OCI-LY3 (cell line): ENCODE results near the gene ALDH1A3.

Experiments used
- H2AFZ ChIP-seq: fragments of 200-600, 300-600 bp; shearing (Covaris generic); 2 replicates; pipeline ENCODE4 v1.6.0; 2014; ENCODE audit warnings: antibody characterized with exemption, low read depth, low read length
- H3K27ac ChIP-seq: fragments of 200-600, 300-600 bp; sonication (generic); 2 replicates; pipeline ENCODE4 v1.5.1; 2014; ENCODE audit warnings: mild to moderate bottlenecking, low read length, moderate library complexity, mixed read lengths
- H3K27me3 ChIP-seq: fragments of 200-600, 300-600 bp; sonication (generic); 2 replicates; pipeline ENCODE4 v1.6.1; 2014; ENCODE audit warnings: low read depth, low read length, mixed read lengths
- H3K36me3 ChIP-seq: fragments of 200-600, 300-600 bp; sonication (generic); replicated peaks from 2 replicates; pipeline ENCODE3; 2014; ENCODE audit warnings: low read depth, low read length, mixed read lengths
- H3K4me1 ChIP-seq: fragments of 300-600, 200-600 bp; sonication (generic); 2 replicates; pipeline ENCODE4 v1.6.1; 2014; ENCODE audit warnings: low read length, mixed read lengths
- H3K4me2 ChIP-seq: fragments of 200-600, 300-600 bp; sonication (generic); 2 replicates; pipeline ENCODE4 v1.6.1; 2014; ENCODE audit warnings: low read length, mixed read lengths
- H3K4me3 ChIP-seq: fragments of 300-600, 200-600 bp; sonication (generic); 2 replicates; pipeline ENCODE4 v1.5.1; 2014; ENCODE audit warnings: antibody characterized with exemption, mild to moderate bottlenecking, low read length, moderate library complexity
- H3K79me2 ChIP-seq: fragments of 300-600, 200-600 bp; shearing (Covaris generic); 2 replicates; pipeline ENCODE4 v1.6.1; 2014; ENCODE audit warnings: mild to moderate bottlenecking, low read length, mixed read lengths
- H3K9ac ChIP-seq: fragments of 300-600, 200-600 bp; shearing (Covaris generic); 2 replicates; pipeline ENCODE4 v1.6.0; 2014; ENCODE audit warnings: mild to moderate bottlenecking, low read length, moderate library complexity
- H3K9me3 ChIP-seq: fragments of 200-600, 300-600 bp; shearing (Covaris generic); 2 replicates; pipeline ENCODE4 v1.6.1; 2014; ENCODE audit warnings: low read length, mixed read lengths; ENCODE audit not compliant: insufficient read depth
- H4K20me1 ChIP-seq: fragments of 200-600, 300-600 bp; sonication (generic); 2 replicates; pipeline ENCODE4 v1.6.1; 2016; ENCODE audit warnings: low read length, mixed read lengths; ENCODE audit not compliant: insufficient read depth
- CTCF ChIP-seq: fragments of 200-600, 300-600 bp; sonication (generic); IDR thresholded peaks from 2 replicates; pipeline ENCODE4 v1.5.1; 2014; ENCODE audit warnings: antibody characterized with exemption, low read length, low read depth
- EZH2phosphoT487 ChIP-seq: fragments of 200-600 bp; shearing (Covaris generic); IDR thresholded peaks from 2 replicates; pipeline ENCODE4 v1.6.1; 2018; ENCODE audit warnings: antibody characterized with exemption, mixed run types, low read depth

Gene ALDH1A3

GRCh38 chr15:100909989-100910955 is 30.6 kb downstream of the ALDH1A3 start:
- Histone ChIP-seq H3K27ac (peak overlapping the region; percentile 18; the same call in 1 of the 2 replicates), H3K9ac (no peak overlapping the region)

GRCh38 chr15:100911086-100911485 is 31.5 kb downstream of the ALDH1A3 start:
- H3K4me3 ChIP-seq = peak overlapping the region; percentile 9; the same call in 1 of the 2 replicates
- no peaks in the 10 kb centered on the region for H3K79me2 ChIP-seq
- TF ChIP-seq EZH2phosphoT487 = no peak
- no peak for TF ChIP-seq CTCF
- 0 out of 2 replicates have a peak, but pooled peaks cover 3% of the 10 kb centered on the region for H3K9me3 ChIP-seq
- peaks cover 22% of the 10 kb centered on the region for H3K4me1 ChIP-seq
- peaks cover 6% of the 10 kb centered on the region for H3K36me3 ChIP-seq
- H3K27ac ChIP-seq = peak overlapping the region; percentile 18; the same call in 1 of the 2 replicates
- H3K4me2 ChIP-seq = peak overlapping the region; percentile 39
- H4K20me1 ChIP-seq = no peaks in the 10 kb centered on the region
- H3K9ac ChIP-seq = no peak overlapping the region
- no peak overlapping the region for H2AFZ ChIP-seq
- H3K27me3 ChIP-seq = 0 out of 2 replicates have a peak, but pooled peaks cover 7% of the 10 kb centered on the region

More at GRCh38 chr15:100909989-100910955, 30.6 kb downstream of the ALDH1A3 start:
- no peak overlapping the region for H3K4me3 ChIP-seq
- peak overlapping the region; percentile 39 for H3K4me2 ChIP-seq
- no peak overlapping the region for H2AFZ ChIP-seq
- no peaks in the 10 kb centered on the region for H3K79me2 ChIP-seq
- H3K27me3 ChIP-seq = 0 out of 2 replicates have a peak, but pooled peaks cover 7% of the 10 kb centered on the region
- H4K20me1 ChIP-seq = no peaks in the 10 kb centered on the region
- H3K4me1 ChIP-seq = peaks cover 22% of the 10 kb centered on the region
- peaks cover 6% of the 10 kb centered on the region for H3K36me3 ChIP-seq
- TF ChIP-seq CTCF (peak; percentile 58), EZH2phosphoT487 (no peak)
- H3K9me3 ChIP-seq = 0 out of 2 replicates have a peak, but pooled peaks cover 3% of the 10 kb centered on the region

GRCh38 chr15:100913961-100914360 is 34.3 kb downstream of the ALDH1A3 start:
- H3K9me3 ChIP-seq = 0 out of 2 replicates have a peak, but pooled peaks cover 3% of the 10 kb centered on the region
- H3K27ac ChIP-seq = no peak overlapping the region
- no peak overlapping the region for H3K4me3 ChIP-seq
- TF ChIP-seq CTCF = no peak
- no peak for TF ChIP-seq EZH2phosphoT487
- H3K36me3 ChIP-seq = peaks cover 6% of the 10 kb centered on the region
- no peak overlapping the region for H2AFZ ChIP-seq
- H3K27me3 ChIP-seq = no peaks in the 10 kb centered on the region
- no peak overlapping the region for H3K4me2 ChIP-seq
- no peaks in the 10 kb centered on the region for H4K20me1 ChIP-seq
- H3K4me1 ChIP-seq = peaks cover 26% of the 10 kb centered on the region
- H3K9ac ChIP-seq = no peak overlapping the region
- H3K79me2 ChIP-seq = peaks cover 3% of the 10 kb centered on the region; the same call in 1 of the 2 replicates

GRCh38 chr15:100914876-100915275 is 35.2 kb downstream of the ALDH1A3 start:
- no peaks in the 10 kb centered on the region for H3K27me3 ChIP-seq
- no peak overlapping the region for H2AFZ ChIP-seq
- H3K79me2 ChIP-seq = peaks cover 12% of the 10 kb centered on the region
- H3K4me1 ChIP-seq = peaks cover 26% of the 10 kb centered on the region
- H3K27ac ChIP-seq = no peak overlapping the region
- no peaks in the 10 kb centered on the region for H4K20me1 ChIP-seq
- TF ChIP-seq EZH2phosphoT487 = no peak
- TF ChIP-seq CTCF = peak; percentile 45
- peaks cover 6% of the 10 kb centered on the region for H3K36me3 ChIP-seq
- 0 out of 2 replicates have a peak, but pooled peaks cover 3% of the 10 kb centered on the region for H3K9me3 ChIP-seq
- H3K4me2 ChIP-seq = no peak overlapping the region
- H3K9ac ChIP-seq = no peak overlapping the region
- no peak overlapping the region for H3K4me3 ChIP-seq
